K562 (cell line): Measurements from ENCODE around the gene EIF2AK3. TPM values are rescaled to one million over a fixed set of nuclear protein-coding genes. Genes with fewer than 3 reads are reported as not detected.
A peak's percentile ranks its signal among the peaks of the same experiment; 100 is the strongest.

ENCODE experiments used
- ATF1 ChIP-seq, 2 experiments: fragments of 450-650 bp in 1 of 2; IDR thresholded peaks; 2 replicates each; pipeline ENCODE4 v1.6.1; 2016; ENCODE audit warnings: missing compliant biosample characterization in 1 of 2, missing genetic modification characterization in 1 of 2
- CEBPB ChIP-seq: fragments of 450-650 bp; IDR thresholded peaks from 2 replicates; pipeline ENCODE4 v1.6.1; 2016; ENCODE audit warnings: missing genetic modification characterization, missing compliant biosample characterization
- CSDE1 ChIP-seq, 2 experiments: fragments of 450-650 bp; IDR thresholded peaks; 2 replicates each; pipeline ENCODE4 v1.6.1; 2016; ENCODE audit warnings: mild to moderate bottlenecking in 1 of 2
- ETV1 ChIP-seq: fragments of 450-650 bp; conservative IDR thresholded peaks from 2 replicates; pipeline ENCODE4 v1.6.1; 2016; ENCODE audit warnings: missing genetic modification characterization, control low read depth, low read depth, missing compliant biosample characterization
- FOXA1 ChIP-seq: fragments of 450-650 bp; IDR thresholded peaks from 2 replicates; pipeline ENCODE4 v1.6.1; 2016; ENCODE audit warnings: mild to moderate bottlenecking, borderline replicate concordance
- MAFK ChIP-seq: IDR thresholded peaks from 2 replicates; pipeline ENCODE4 v1.6.1; 2011; ENCODE audit warnings: low read length, improper control_type of control experiment
- MED1 ChIP-seq: sonication (generic); formaldehyde crosslinking; IDR thresholded peaks from 2 replicates; pipeline ENCODE4 v1.8.1; 2023; ENCODE audit warnings: missing genetic modification reagents, borderline replicate concordance
- MTA1 ChIP-seq: fragments of 450-650 bp; IDR thresholded peaks from 2 replicates; pipeline ENCODE4 v1.6.1; 2017; ENCODE audit warnings: borderline replicate concordance
- MTA3 ChIP-seq: fragments of 450-650 bp; formaldehyde crosslinking; IDR thresholded peaks from 2 replicates; pipeline ENCODE4 v1.6.1; 2017; ENCODE audit warnings: mild to moderate bottlenecking, borderline replicate concordance
- NFATC3 ChIP-seq: fragments of 450-650 bp; IDR thresholded peaks from 2 replicates; pipeline ENCODE4 v1.6.1; 2017; ENCODE audit warnings: mild to moderate bottlenecking
- NFE2 ChIP-seq: IDR thresholded peaks from 2 replicates; pipeline ENCODE4 v1.6.1; 2014; ENCODE audit warnings: antibody characterized with exemption, low read depth
- PPARD ChIP-seq: fragments of 250-450 bp; sonication (Bioruptor Pico); IDR thresholded peaks from 2 replicates; pipeline ENCODE4 v1.8.0; 2022; ENCODE audit warnings: inconsistent platforms, mild to moderate bottlenecking, moderate library complexity
- SIN3A ChIP-seq, 2 experiments: fragments of 150-350 bp in 1 of 2; IDR thresholded peaks; 2 replicates each; pipeline ENCODE4 v1.6.1; 2011 to 2016; ENCODE audit warnings: borderline replicate concordance in 2 of 2, low read depth in 2 of 2, low read length in 2 of 2, mild to moderate bottlenecking in 2 of 2, moderate library complexity in 2 of 2; ENCODE audit not compliant: control insufficient read depth in 1 of 2
- SIN3B ChIP-seq: fragments of 450-650 bp; IDR thresholded peaks from 2 replicates; pipeline ENCODE4 v1.6.1; 2017; ENCODE audit warnings: low read depth, mild to moderate bottlenecking, moderate library complexity
- SNRNP70 ChIP-seq: fragments of 200-400 bp; formaldehyde crosslinking; optimal IDR thresholded peaks from 2 replicates; pipeline ENCODE3; 2017; ENCODE audit warnings: low read depth, low read length
- TAF1 ChIP-seq: IDR thresholded peaks from 2 replicates; pipeline ENCODE4 v1.6.1; 2011; ENCODE audit warnings: mild to moderate bottlenecking, low read length, moderate library complexity; ENCODE audit not compliant: insufficient read depth, control insufficient read depth, severe bottlenecking; ENCODE audit errors: extremely low read depth
- ZC3H4 ChIP-seq: sonication (generic); formaldehyde crosslinking; IDR thresholded peaks from 2 replicates; pipeline ENCODE4 v1.9.0; 2021; ENCODE audit warnings: missing genetic modification reagents, borderline replicate concordance
- ZNF133 ChIP-seq: fragments of 250-450 bp; sonication (Bioruptor Pico); IDR thresholded peaks from 2 replicates; pipeline ENCODE4 v1.4.0; 2020; ENCODE audit warnings: mild to moderate bottlenecking
- ZNF583 ChIP-seq: fragments of 250-450 bp; sonication (Bioruptor Pico); IDR thresholded peaks from 2 replicates; pipeline ENCODE4 v1.4.0; 2020
- ZNF76 ChIP-seq: fragments of 250-450 bp; sonication (Bioruptor Pico); IDR thresholded peaks from 2 replicates; pipeline ENCODE4 v1.4.0; 2020; ENCODE audit warnings: mild to moderate bottlenecking, moderate library complexity, borderline replicate concordance
- ZNF778 ChIP-seq: fragments of 450-650 bp; formaldehyde crosslinking; IDR thresholded peaks from 2 replicates; pipeline ENCODE4 v1.4.0; 2020; ENCODE audit warnings: mild to moderate bottlenecking, moderate library complexity
- polyA plus RNA-seq, 8 experiments: library from polyadenylated mRNA; depleted of rRNA in 4 of 8; stranded (reverse) in 5 of 8; unstranded in 3 of 8; fragments of >200 nt; fragmentation: Nextera tagmentation in 2 of 8; fragmentation: Illumina TruSeq in 1 of 8; extraction: Ambion mirVana in 2 of 8; extraction: Trizol in 1 of 8; gene quantifications; 2 replicates each; pipeline versions ENCODE4 v1.2.1 to v1.2.3, GENCODE V29; 2011 to 2014; ENCODE audit warnings: inconsistent platforms in 1 of 8, missing spikeins in 1 of 8
- total RNA-seq, 7 experiments: library from RNA; depleted of rRNA in 6 of 7; stranded (reverse); fragments of >200 nt in 6 of 7; fragmentation: Illumina TruSeq in 2 of 7; extraction: Trizol in 2 of 7; gene quantifications; 2 replicates each; pipeline versions ENCODE4 v1.2.1 to v1.2.3, GENCODE V29; 2011 to 2021; ENCODE audit warnings: low replicate concordance in 1 of 7
- TF ChIP-seq, protein P1 (sequence below): sonication (generic); formaldehyde crosslinking; IDR thresholded peaks from 2 replicates; pipeline ENCODE4 v1.8.0; 2022; ENCODE audit warnings: mild to moderate bottlenecking, low read depth, missing genetic modification reagents
- TF ChIP-seq, protein P2 (sequence below): fragments of 250-450 bp; sonication (Bioruptor Pico); IDR thresholded peaks from 2 replicates; pipeline ENCODE4 v1.8.0; 2021; ENCODE audit warnings: moderate library complexity, mild to moderate bottlenecking, inconsistent platforms
- TF ChIP-seq, protein P3 (sequence below): sonication (generic); formaldehyde crosslinking; IDR thresholded peaks from 2 replicates; pipeline ENCODE4 v1.8.0; 2022; ENCODE audit warnings: mild to moderate bottlenecking, missing genetic modification reagents
- TF ChIP-seq, protein P4 (sequence below): fragments of 250-450 bp; sonication (Bioruptor Pico); IDR thresholded peaks from 2 replicates; pipeline ENCODE4 v1.4.0; 2020; ENCODE audit warnings: mild to moderate bottlenecking, moderate library complexity, borderline replicate concordance

EIF2AK3 gene
- total and polyA plus RNA-seq, 9 of the 15 experiments (the other 6 are each of a cell fraction or from before 2014, with no cell fraction given), result 1.7 to 11.6 (median 7.4) TPM

DNA sequence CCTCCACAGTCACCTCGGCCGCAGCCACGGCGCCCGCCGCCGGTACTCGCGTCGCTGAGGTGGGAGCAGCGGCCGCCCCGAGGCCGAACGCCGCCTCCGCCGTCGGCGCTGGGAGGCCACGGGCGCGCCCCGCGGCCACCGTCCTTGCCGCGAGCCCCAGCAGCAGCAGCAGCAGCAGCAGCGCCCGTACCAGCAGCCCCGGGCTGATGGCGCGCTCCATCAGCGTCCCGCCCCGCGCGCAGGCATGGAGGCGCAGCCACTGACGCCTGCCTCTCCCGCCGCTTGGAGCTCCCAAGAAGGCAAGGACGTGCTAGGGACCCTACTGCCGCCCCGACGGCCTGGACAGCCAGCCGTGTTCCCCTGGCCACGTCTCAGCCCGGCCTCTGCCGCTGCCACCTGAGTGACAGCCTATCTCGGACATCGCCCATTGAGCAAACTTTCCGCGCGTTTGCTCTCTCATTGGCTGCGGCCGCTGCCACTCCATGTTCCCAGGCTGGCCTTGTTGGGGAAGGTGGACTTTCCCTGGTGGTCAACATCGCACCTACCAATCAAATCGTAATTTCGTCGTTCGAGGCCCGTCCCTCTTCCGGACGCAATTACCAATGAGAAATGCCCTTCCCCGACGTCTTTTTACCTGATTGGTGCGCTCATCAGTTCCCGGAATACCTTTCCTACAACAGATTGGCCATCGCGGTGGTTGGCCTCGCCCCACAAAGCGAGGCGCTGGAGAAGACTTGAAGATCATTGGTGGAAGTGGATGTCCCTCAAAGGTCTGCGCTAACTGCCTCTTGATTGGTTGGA is at the start of gene EIF2AK3 (continued):
- TF ChIP-seq, protein P1, sequence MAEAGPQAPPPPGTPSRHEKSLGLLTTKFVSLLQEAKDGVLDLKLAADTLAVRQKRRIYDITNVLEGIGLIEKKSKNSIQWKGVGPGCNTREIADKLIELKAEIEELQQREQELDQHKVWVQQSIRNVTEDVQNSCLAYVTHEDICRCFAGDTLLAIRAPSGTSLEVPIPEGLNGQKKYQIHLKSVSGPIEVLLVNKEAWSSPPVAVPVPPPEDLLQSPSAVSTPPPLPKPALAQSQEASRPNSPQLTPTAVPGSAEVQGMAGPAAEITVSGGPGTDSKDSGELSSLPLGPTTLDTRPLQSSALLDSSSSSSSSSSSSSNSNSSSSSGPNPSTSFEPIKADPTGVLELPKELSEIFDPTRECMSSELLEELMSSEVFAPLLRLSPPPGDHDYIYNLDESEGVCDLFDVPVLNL (CRISPR knock-in tag), result peak; percentile 39; the same call in 1 of the 2 replicates
- TF ChIP-seq, protein P2, sequence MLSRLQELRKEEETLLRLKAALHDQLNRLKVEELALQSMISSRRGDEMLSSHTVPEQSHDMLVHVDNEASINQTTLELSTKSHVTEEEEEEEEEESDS (CRISPR knock-in tag), result no peak
- TF ChIP-seq CSDE1 (IDR thresholded peaks at IDR 0.05) (peak in 1 of 2 experiments; percentile 61; a peak in 1 of 4 replicates), PPARD (CRISPR knock-in tag) (no peak), SIN3B (peak; percentile 76), ZNF76 (CRISPR knock-in tag) (no peak), ETV1 (tag) (peak; percentile 79), TAF1 (peak; percentile 86), ZNF583 (0 out of 2 replicates have a peak, but pooled peaks have one; percentile 29), CEBPB (tag) (peak; percentile 90), MAFK (no peak), MTA3 (no peak; the same call in 1 of the 2 replicates), FOXA1 (no peak), SNRNP70 (no peak), MED1 (CRISPR knock-in tag) (no peak), ZC3H4 (CRISPR knock-in tag) (no peak), SIN3A (IDR thresholded peaks at IDR 0.05; ENCODE audit: borderline replicate concordance in 2 of 2, control insufficient read depth in 1 of 2, low read depth in 2 of 2, low read length in 2 of 2) (peak in 1 of 2 experiments; percentile 74; a peak in 1 of 4 replicates), ZNF778 (no peak), ZNF133 (CRISPR knock-in tag) (no peak), NFATC3 (no peak), MTA1 (no peak), NFE2 (no peak), ATF1 (CRISPR knock-in tag; IDR thresholded peaks at IDR 0.05) (no peak), ATF1 (tag; IDR thresholded peaks at IDR 0.05) (peak; percentile 98)
- TF ChIP-seq, protein P3, sequence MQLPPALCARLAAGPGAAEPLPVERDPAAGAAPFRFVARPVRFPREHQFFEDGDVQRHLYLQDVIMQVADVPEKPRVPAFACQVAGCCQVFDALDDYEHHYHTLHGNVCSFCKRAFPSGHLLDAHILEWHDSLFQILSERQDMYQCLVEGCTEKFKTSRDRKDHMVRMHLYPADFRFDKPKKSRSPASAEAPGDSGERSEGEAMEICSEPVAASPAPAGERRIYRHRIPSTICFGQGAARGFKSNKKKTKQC (CRISPR knock-in tag), result 0 out of 2 replicates have a peak, but pooled peaks have one; percentile 23
- TF ChIP-seq, protein P4, sequence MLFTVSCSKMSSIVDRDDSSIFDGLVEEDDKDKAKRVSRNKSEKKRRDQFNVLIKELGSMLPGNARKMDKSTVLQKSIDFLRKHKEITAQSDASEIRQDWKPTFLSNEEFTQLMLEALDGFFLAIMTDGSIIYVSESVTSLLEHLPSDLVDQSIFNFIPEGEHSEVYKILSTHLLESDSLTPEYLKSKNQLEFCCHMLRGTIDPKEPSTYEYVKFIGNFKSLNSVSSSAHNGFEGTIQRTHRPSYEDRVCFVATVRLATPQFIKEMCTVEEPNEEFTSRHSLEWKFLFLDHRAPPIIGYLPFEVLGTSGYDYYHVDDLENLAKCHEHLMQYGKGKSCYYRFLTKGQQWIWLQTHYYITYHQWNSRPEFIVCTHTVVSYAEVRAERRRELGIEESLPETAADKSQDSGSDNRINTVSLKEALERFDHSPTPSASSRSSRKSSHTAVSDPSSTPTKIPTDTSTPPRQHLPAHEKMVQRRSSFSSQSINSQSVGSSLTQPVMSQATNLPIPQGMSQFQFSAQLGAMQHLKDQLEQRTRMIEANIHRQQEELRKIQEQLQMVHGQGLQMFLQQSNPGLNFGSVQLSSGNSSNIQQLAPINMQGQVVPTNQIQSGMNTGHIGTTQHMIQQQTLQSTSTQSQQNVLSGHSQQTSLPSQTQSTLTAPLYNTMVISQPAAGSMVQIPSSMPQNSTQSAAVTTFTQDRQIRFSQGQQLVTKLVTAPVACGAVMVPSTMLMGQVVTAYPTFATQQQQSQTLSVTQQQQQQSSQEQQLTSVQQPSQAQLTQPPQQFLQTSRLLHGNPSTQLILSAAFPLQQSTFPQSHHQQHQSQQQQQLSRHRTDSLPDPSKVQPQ, result no peak
